Measurements from ENCODE around the gene DPYSL4. TPM values are rescaled to one million over a fixed set of nuclear protein-coding genes. Genes with fewer than 3 reads are reported as not detected.
"Not testable (repeated sequence)": the region's sequence is repeated elsewhere in the genome, so short reads cannot be mapped to it uniquely, and the experiment has no call there.

The DPYSL4 gene
- total RNA-seq, 1 donor from 2014 or later, result 1.8 TPM

- no peak for DNase-seq (ENCODE audit: low spot score)
Measured at GRCh38 chr10:132205650-132206376, 19.1 kb downstream of the DPYSL4 start.

- DNase-seq (ENCODE audit: low spot score), result no peak
Measured at GRCh38 chr10:132206377-132206745, 19.6 kb downstream of the DPYSL4 start.

- DNase-seq (ENCODE audit: low spot score), result no peak
Measured at GRCh38 chr10:132206806-132207535, 20.2 kb downstream of the DPYSL4 start.

GRCh38 chr10:132207536-132208461 lies 21.1 kb downstream of the DPYSL4 start:
- DNase-seq (ENCODE audit: low spot score), result no peak

GRCh38 chr10:132208462-132209050 lies 21.8 kb downstream of the DPYSL4 start:
- no peak for DNase-seq (ENCODE audit: low spot score)

- no peak for DNase-seq (ENCODE audit: low spot score)
Measured at GRCh38 chr10:132209130-132209529, 22.4 kb downstream of the DPYSL4 start.

GRCh38 chr10:132209978-132210530 lies 23.3 kb downstream of the DPYSL4 start:
- DNase-seq (ENCODE audit: low spot score), result no peak

GRCh38 chr10:132210766-132211165 lies 24.0 kb downstream of the DPYSL4 start:
- DNase-seq (ENCODE audit: low spot score), result no peak

GRCh38 chr10:132211246-132211645 lies 24.5 kb downstream of the DPYSL4 start:
- DNase-seq (ENCODE audit: low spot score), result no peak

GRCh38 chr10:132212816-132213215 lies 26.1 kb downstream of the DPYSL4 start:
- no peak for DNase-seq (ENCODE audit: low spot score)

GRCh38 chr10:132213917-132214316 lies 27.2 kb downstream of the DPYSL4 start:
- DNase-seq (ENCODE audit: low spot score), result no peak

- not testable (repeated sequence) for DNase-seq (ENCODE audit: low spot score)
Measured at GRCh38 chr10:132216441-132216840, 29.7 kb downstream of the DPYSL4 start.

GRCh38 chr10:132219486-132219885 lies 32.7 kb downstream of the DPYSL4 start:
- no peak for DNase-seq (ENCODE audit: low spot score)

- no peak for DNase-seq (ENCODE audit: low spot score)
Measured at GRCh38 chr10:132220061-132220460, 33.3 kb downstream of the DPYSL4 start.

- not testable (repeated sequence) for DNase-seq (ENCODE audit: low spot score)
Measured at GRCh38 chr10:132220996-132221395, 34.2 kb downstream of the DPYSL4 start.

GRCh38 chr10:132222726-132223125 lies 36.0 kb downstream of the DPYSL4 start:
- no peak for DNase-seq (ENCODE audit: low spot score)

- DNase-seq (ENCODE audit: low spot score), result no peak
Measured at GRCh38 chr10:132223156-132223590, 36.4 kb downstream of the DPYSL4 start.

- no peak for DNase-seq (ENCODE audit: low spot score)
Measured at GRCh38 chr10:132223611-132224342, 37.0 kb downstream of the DPYSL4 start.

- no peak for DNase-seq (ENCODE audit: low spot score)
Measured at GRCh38 chr10:132224343-132225072, 37.8 kb downstream of the DPYSL4 start.
